PC-3 (cell line): ENCODE results near the gene ARL17A. TPM values are rescaled to one million over a fixed set of nuclear protein-coding genes. Genes with fewer than 3 reads are reported as not detected.
"Not testable (repeated sequence)": the region's sequence is repeated elsewhere in the genome, so short reads cannot be mapped to it uniquely, and the experiment has no call there.

ENCODE experiments used
- ATAC-seq: fragments of 200-7000 bp; cut with Tn5 transposase; 2 replicates; pipeline ENCODE4 v1.9.1; 2020; ENCODE audit warnings: mild to moderate bottlenecking, moderate library complexity
- Bru-seq: library from RNA; stranded (reverse); fragments of 400-500 nt; gene quantifications from one replicate; lab custom pipeline; 2021; lab: Mats Ljungman, UMichigan
- BruChase-seq, 2 experiments: library from RNA; stranded (reverse); fragments of 400-500 nt; gene quantifications; one replicate each; lab custom pipeline; 2021; lab: Mats Ljungman, UMichigan
- BruUV-seq: library from RNA; stranded (reverse); fragments of 400-500 nt; replicated peaks from 2 replicates; lab custom pipeline; 2021; lab: Mats Ljungman, UMichigan
- CTCF ChIA-PET: fragments of 300-600 bp; sonication (Branson Sonifier 250); formaldehyde crosslinking; loops from one replicate; lab custom pipeline; 2022; ENCODE audit warnings: antibody characterized with exemption; lab: Charles Lee
- POLR2A ChIA-PET: fragments of 300-600 bp; sonication (Branson Sonifier 250); formaldehyde crosslinking; loops from one replicate; lab custom pipeline; 2022; ENCODE audit warnings: antibody characterized with exemption; ENCODE audit not compliant: unreplicated experiment; lab: Charles Lee
- DNase-seq: peaks from one replicate; pipeline ENCODE4 v3.0.0-alpha.2; 2015
- H2AFZ ChIP-seq: fragments of 300-600 bp; sonication (generic); 2 replicates; pipeline ENCODE4 v1.6.0; 2016; ENCODE audit warnings: antibody characterized with exemption, low read length
- H3F3A ChIP-seq: fragments of 300-600 bp; sonication (generic); one replicate; pipeline ENCODE4 v1.6.0; 2017; ENCODE audit warnings: antibody characterized with exemption, low read length, control low read depth, mild to moderate bottlenecking; ENCODE audit not compliant: unreplicated experiment
- H3K27ac ChIP-seq: fragments of 300-600 bp; sonication (generic); 2 replicates; pipeline ENCODE4 v1.5.1; 2016; ENCODE audit warnings: mild to moderate bottlenecking, low read length
- H3K27me3 ChIP-seq: fragments of 300-600 bp; sonication (generic); 2 replicates; pipeline ENCODE4 v1.6.1; 2016; ENCODE audit warnings: low read length, mixed read lengths
- H3K36me3 ChIP-seq: fragments of 300-600 bp; sonication (generic); 2 replicates; pipeline ENCODE4 v1.6.1; 2016; ENCODE audit warnings: low read depth, mixed run types, low read length, mixed read lengths
- H3K4me1 ChIP-seq: fragments of 300-600 bp; sonication (generic); 2 replicates; pipeline ENCODE4 v1.5.1; 2016; ENCODE audit warnings: low read length; ENCODE audit not compliant: insufficient read depth
- H3K4me2 ChIP-seq: fragments of 300-600 bp; sonication (generic); 2 replicates; pipeline ENCODE4 v1.6.0; 2016; ENCODE audit warnings: low read length
- H3K4me3 ChIP-seq: fragments of 300-600 bp; sonication (generic); 2 replicates; pipeline ENCODE4 v1.5.1; 2016; ENCODE audit warnings: mild to moderate bottlenecking, low read length, mixed read lengths
- H3K79me2 ChIP-seq: fragments of 300-600 bp; sonication (generic); 2 replicates; pipeline ENCODE4 v1.6.1; 2017; ENCODE audit warnings: low read length, mixed read lengths
- H3K9ac ChIP-seq: fragments of 300-600 bp; sonication (generic); 2 replicates; pipeline ENCODE4 v1.6.0; 2016; ENCODE audit warnings: mild to moderate bottlenecking, low read length
- H3K9me2 ChIP-seq: fragments of 300-600 bp; sonication (generic); replicated peaks from 2 replicates; pipeline ENCODE4 v1.6.1; 2016; ENCODE audit warnings: mixed run types, low read length, mixed read lengths
- H3K9me3 ChIP-seq: fragments of 300-600 bp; sonication (generic); 2 replicates; pipeline ENCODE4 v1.6.1; 2016; ENCODE audit warnings: low read length, mixed read lengths
- H4K20me1 ChIP-seq: fragments of 300-600 bp; sonication (generic); 2 replicates; pipeline ENCODE4 v1.6.1; 2016; ENCODE audit warnings: low read length, mixed read lengths
- intact Hi-C: fragments of 100-400 bp; cut with micrococcal nuclease; formaldehyde crosslinking; loops from 2 replicates; pipeline ENCODE4 v1.9.0; 2023
- long read RNA-seq: library from polyadenylated mRNA; unstranded; transcript quantifications from one replicate; pipeline ENCODE4 v2.0.0, GENCODE V29; 2021; ENCODE audit not compliant: unreplicated experiment
- total RNA-seq: library from RNA; depleted of rRNA; stranded (reverse); fragments of >200 nt; gene quantifications from 2 replicates; pipeline ENCODE4 v1.2.3, GENCODE V29; 2014; rRNA removed

Gene ARL17A
- total RNA-seq = 6.0 and 8.5 TPM in 2 replicates
- Bru-seq, nascent RNA = percentile 58 among the genes with signal in this experiment
- percentile 62 among the genes with signal in this experiment for BruChase-seq, experiment 1, labeled RNA remaining after a 6-hour chase
- percentile 65 among the genes with signal in this experiment for BruChase-seq, experiment 2, labeled RNA remaining after a 2-hour chase
- long read RNA-seq, partial matches to known transcripts = 0 of 59 reads
- long read RNA-seq, other reads (novel, unspliced or antisense) = 56 of 59 reads

GRCh38 chr17:46579083-46580075 lies at the start of gene ARL17A:
ARL17A (minus strand) TSS chr17:46579691; CDS start chr17:46576322, 3,369 bp downstream.
- H3K4me3 ChIP-seq, H3K27me3 ChIP-seq, H3K27ac ChIP-seq, intact Hi-C loops, H3K79me2 ChIP-seq, H3K9me3 ChIP-seq, POLR2A ChIA-PET, DNase-seq, H3F3A ChIP-seq, H3K4me1 ChIP-seq, H3K36me3 ChIP-seq, H3K9ac ChIP-seq, H4K20me1 ChIP-seq, CTCF ChIA-PET, H3K9me2 ChIP-seq: not testable (repeated sequence)
- BruUV-seq = TSS peak; percentile 76
- ATAC-seq = peak; percentile 82
- Histone ChIP-seq H3K4me2 (0 out of 2 replicates have a peak within 1 kb of the TSS, but pooled peaks have one; percentile 46), H2AFZ (0 out of 2 replicates have a peak within 1 kb of the TSS, but pooled peaks have one; percentile 48)

- H3F3A ChIP-seq, CTCF ChIA-PET, H3K4me3 ChIP-seq, H3K9ac ChIP-seq, intact Hi-C loops, H3K4me1 ChIP-seq, H3K9me2 ChIP-seq, H3K9me3 ChIP-seq, H4K20me1 ChIP-seq, ATAC-seq, H2AFZ ChIP-seq, BruUV-seq, DNase-seq, H3K79me2 ChIP-seq, H3K27ac ChIP-seq, POLR2A ChIA-PET, H3K27me3 ChIP-seq, H3K4me2 ChIP-seq, H3K36me3 ChIP-seq: not testable (repeated sequence)
Measured at GRCh38 chr17:46628753-46629436, 49.4 kb upstream of the ARL17A start.

- H3K79me2 ChIP-seq, ATAC-seq, H3F3A ChIP-seq, H3K4me3 ChIP-seq, H3K27me3 ChIP-seq, H2AFZ ChIP-seq, H3K27ac ChIP-seq, H3K4me2 ChIP-seq, CTCF ChIA-PET, DNase-seq, POLR2A ChIA-PET, H3K4me1 ChIP-seq, BruUV-seq, intact Hi-C loops, H3K9ac ChIP-seq, H3K9me2 ChIP-seq, H4K20me1 ChIP-seq, H3K9me3 ChIP-seq, H3K36me3 ChIP-seq: not testable (repeated sequence)
Measured at GRCh38 chr17:46627452-46627851, 48.0 kb upstream of the ARL17A start.

GRCh38 chr17:46624726-46625125 lies 45.2 kb upstream of the ARL17A start:
- H3K9me2 ChIP-seq, H3K27me3 ChIP-seq, H3K9ac ChIP-seq, H4K20me1 ChIP-seq, H3K79me2 ChIP-seq, H3K9me3 ChIP-seq, CTCF ChIA-PET, H3K4me3 ChIP-seq, H3K36me3 ChIP-seq, H3K4me1 ChIP-seq, H2AFZ ChIP-seq, H3K27ac ChIP-seq, BruUV-seq, POLR2A ChIA-PET, H3K4me2 ChIP-seq, intact Hi-C loops, ATAC-seq, H3F3A ChIP-seq, DNase-seq: not testable (repeated sequence)

- H3K36me3 ChIP-seq, H3K9me3 ChIP-seq, H3K9ac ChIP-seq, H3K27ac ChIP-seq, H3F3A ChIP-seq, H3K79me2 ChIP-seq, H3K4me3 ChIP-seq, H3K4me1 ChIP-seq, H4K20me1 ChIP-seq, H3K27me3 ChIP-seq, POLR2A ChIA-PET, H3K9me2 ChIP-seq, H2AFZ ChIP-seq, intact Hi-C loops, CTCF ChIA-PET, DNase-seq, H3K4me2 ChIP-seq, BruUV-seq, ATAC-seq: not testable (repeated sequence)
Measured at GRCh38 chr17:46623790-46624189, 44.3 kb upstream of the ARL17A start.

GRCh38 chr17:46618975-46619374 lies 39.5 kb upstream of the ARL17A start:
- H2AFZ ChIP-seq, H3K27ac ChIP-seq, CTCF ChIA-PET, H3K4me3 ChIP-seq, H3K4me2 ChIP-seq, POLR2A ChIA-PET, H3K9me2 ChIP-seq, H4K20me1 ChIP-seq, H3K9me3 ChIP-seq, H3K4me1 ChIP-seq, H3K27me3 ChIP-seq, H3K36me3 ChIP-seq, H3K79me2 ChIP-seq, H3K9ac ChIP-seq, H3F3A ChIP-seq, BruUV-seq, ATAC-seq, DNase-seq, intact Hi-C loops: not testable (repeated sequence)
